Measurements from ENCODE around the gene GARIN3.

DNA sequence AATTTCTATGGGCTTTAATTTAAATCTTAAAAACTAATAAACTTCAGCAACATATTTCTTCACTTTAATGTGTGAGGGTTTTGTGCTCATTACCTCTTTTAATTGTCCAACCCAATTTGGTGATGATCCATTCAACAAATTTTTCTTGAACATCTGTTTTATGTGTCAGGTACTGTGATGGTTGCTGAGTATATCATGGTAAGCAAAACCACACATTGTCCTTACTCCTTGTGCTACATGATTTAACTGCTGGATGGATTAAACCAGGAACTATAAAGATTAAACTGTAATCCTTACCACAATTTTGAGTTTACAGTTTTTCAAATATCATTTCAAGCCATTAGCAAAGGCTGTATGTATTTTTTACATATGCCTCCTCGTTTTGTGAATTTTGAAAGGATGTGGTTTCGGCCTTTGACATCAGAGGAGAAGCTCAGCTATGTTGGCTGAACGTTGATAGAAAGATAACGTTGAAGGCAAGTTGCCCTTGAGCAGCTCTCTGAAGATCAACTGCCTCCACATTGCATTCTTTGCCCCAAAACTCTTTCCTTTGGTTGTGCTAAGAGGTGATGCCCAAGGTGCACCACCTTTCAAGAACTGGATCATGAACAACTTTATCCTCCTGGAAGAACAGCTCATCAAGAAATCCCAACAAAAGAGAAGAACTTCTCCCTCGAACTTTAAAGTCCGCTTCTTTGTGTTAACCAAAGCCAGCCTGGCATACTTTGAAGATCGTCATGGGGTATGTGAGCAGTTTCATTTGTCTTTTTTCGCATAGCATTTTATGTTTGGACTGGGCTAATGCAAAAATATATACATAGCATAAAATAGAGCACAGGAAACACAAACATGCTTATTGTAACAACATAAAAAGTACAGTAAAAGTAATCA, 14.6 kb upstream of the GARIN3 start, which contains the start of gene ITK:
- TF ChIP-seq, protein P1, sequence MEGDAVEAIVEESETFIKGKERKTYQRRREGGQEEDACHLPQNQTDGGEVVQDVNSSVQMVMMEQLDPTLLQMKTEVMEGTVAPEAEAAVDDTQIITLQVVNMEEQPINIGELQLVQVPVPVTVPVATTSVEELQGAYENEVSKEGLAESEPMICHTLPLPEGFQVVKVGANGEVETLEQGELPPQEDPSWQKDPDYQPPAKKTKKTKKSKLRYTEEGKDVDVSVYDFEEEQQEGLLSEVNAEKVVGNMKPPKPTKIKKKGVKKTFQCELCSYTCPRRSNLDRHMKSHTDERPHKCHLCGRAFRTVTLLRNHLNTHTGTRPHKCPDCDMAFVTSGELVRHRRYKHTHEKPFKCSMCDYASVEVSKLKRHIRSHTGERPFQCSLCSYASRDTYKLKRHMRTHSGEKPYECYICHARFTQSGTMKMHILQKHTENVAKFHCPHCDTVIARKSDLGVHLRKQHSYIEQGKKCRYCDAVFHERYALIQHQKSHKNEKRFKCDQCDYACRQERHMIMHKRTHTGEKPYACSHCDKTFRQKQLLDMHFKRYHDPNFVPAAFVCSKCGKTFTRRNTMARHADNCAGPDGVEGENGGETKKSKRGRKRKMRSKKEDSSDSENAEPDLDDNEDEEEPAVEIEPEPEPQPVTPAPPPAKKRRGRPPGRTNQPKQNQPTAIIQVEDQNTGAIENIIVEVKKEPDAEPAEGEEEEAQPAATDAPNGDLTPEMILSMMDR (IDR thresholded peaks at IDR 0.05; ENCODE audit: insufficient read depth, low read length, poor library complexity, severe bottlenecking) = no peak
- TF ChIP-seq EZH2phosphoT487 (conservative IDR thresholded peaks at IDR 0.05; ENCODE audit: low read length) = no peak

Measured in SU-DHL-6 (cell line).